GM21576 (cell line): ENCODE results near the gene LRRC4B.
A peak's percentile ranks its signal among the peaks of the same experiment; 100 is the strongest.
"Not testable (repeated sequence)": the region's sequence is repeated elsewhere in the genome, so short reads cannot be mapped to it uniquely, and the experiment has no call there.

ENCODE experiments used
- ATAC-seq: cut with Tn5 transposase; IDR thresholded peaks from one replicate; pipeline ENCODE4 v1.9.1; 2021; ENCODE audit warnings: mild to moderate bottlenecking, moderate library complexity; ENCODE audit not compliant: unreplicated experiment

Gene LRRC4B

GRCh38 chr19:50531171-50531612 lies 37.0 kb downstream of the LRRC4B start:
- no peak for ATAC-seq

GRCh38 chr19:50528052-50528451 lies 40.2 kb downstream of the LRRC4B start:
- ATAC-seq, result not testable (repeated sequence)

GRCh38 chr19:50522881-50523280 lies 45.4 kb downstream of the LRRC4B start:
- ATAC-seq, result no peak

- no peak for ATAC-seq
These were observed 47.3 kb downstream of the LRRC4B start for GRCh38 chr19:50520822-50521465.

- ATAC-seq, result no peak
These were observed 49.1 kb downstream of the LRRC4B start for GRCh38 chr19:50519006-50519575.

- ATAC-seq, result no peak
These were observed 49.9 kb downstream of the LRRC4B start for GRCh38 chr19:50518091-50519005.

- ATAC-seq, result no peak
These were observed 50.5 kb downstream of the LRRC4B start for GRCh38 chr19:50517704-50518075.

- ATAC-seq, result no peak
These were observed 51.1 kb downstream of the LRRC4B start for GRCh38 chr19:50516964-50517703.

GRCh38 chr19:50516456-50516855 lies 51.8 kb downstream of the LRRC4B start:
- ATAC-seq, result no peak

GRCh38 chr19:50515168-50515561 lies 53.1 kb downstream of the LRRC4B start:
- ATAC-seq, result no peak

GRCh38 chr19:50514346-50515167 lies 53.7 kb downstream of the LRRC4B start:
- ATAC-seq, result no peak

GRCh38 chr19:50513746-50514345 lies 54.4 kb downstream of the LRRC4B start, which contains the start of gene ASPDH:
Gene ASPDH (minus strand): TSS chr19:50513913. CDS start chr19:50513823, 90 bp downstream.
- ATAC-seq, result no peak

GRCh38 chr19:50512999-50513745 lies 55.1 kb downstream of the LRRC4B start:
- no peak for ATAC-seq

- ATAC-seq, result no peak
These were observed 55.9 kb downstream of the LRRC4B start for GRCh38 chr19:50512112-50512998.

- ATAC-seq, result peak; percentile 84
These were observed 57.0 kb downstream of the LRRC4B start, which contains the start of gene JOSD2 for GRCh38 chr19:50511069-50511822. Gene JOSD2 (minus strand): TSS chr19:50511191. CDS start chr19:50510431, 760 bp downstream.

GRCh38 chr19:50510700-50511068 lies 57.6 kb downstream of the LRRC4B start:
- ATAC-seq, result no peak

GRCh38 chr19:50510121-50510670 lies 58.0 kb downstream of the LRRC4B start:
- no peak for ATAC-seq
